HUES6 (cell line): ENCODE results near the gene ZNF438.
"Not testable (repeated sequence)": the region's sequence is repeated elsewhere in the genome, so short reads cannot be mapped to it uniquely, and the experiment has no call there.

ENCODE experiments used
- H3K27ac ChIP-seq: 2 replicates; pipeline ENCODE4 v1.7.0; 2013; ENCODE audit warnings: low read depth, mild to moderate bottlenecking, low read length, inconsistent platforms
- H3K27me3 ChIP-seq: 2 replicates; pipeline ENCODE4 v1.6.1; 2013; ENCODE audit warnings: low read length; ENCODE audit not compliant: control insufficient read depth, insufficient read depth
- H3K36me3 ChIP-seq: 2 replicates; pipeline ENCODE4 v1.6.1; 2013; ENCODE audit warnings: low read length; ENCODE audit not compliant: control insufficient read depth, insufficient read depth
- H3K4me1 ChIP-seq: 2 replicates; pipeline ENCODE4 v1.6.1; 2013; ENCODE audit warnings: low read length; ENCODE audit not compliant: control insufficient read depth, insufficient read depth
- H3K4me3 ChIP-seq: 2 replicates; pipeline ENCODE4 v1.5.1; 2013; ENCODE audit warnings: low read depth, low read length
- H3K9ac ChIP-seq: one replicate; pipeline ENCODE4 v1.6.1; 2013; ENCODE audit warnings: mild to moderate bottlenecking, low read length
- H3K9me3 ChIP-seq: 2 replicates; pipeline ENCODE4 v1.6.1; 2013; ENCODE audit warnings: low read depth, low read length; ENCODE audit not compliant: control insufficient read depth, insufficient read depth

The ZNF438 gene

GRCh38 chr10:31041011-31041410 is 9.3 kb upstream of the ZNF438 start:
- H3K27me3 ChIP-seq, result no peaks in the 10 kb centered on the region
- no peak overlapping the region for H3K9ac ChIP-seq
- no peaks in the 10 kb centered on the region for H3K9me3 ChIP-seq
- H3K27ac ChIP-seq, result no peak overlapping the region
- no peak overlapping the region for H3K4me3 ChIP-seq
- H3K36me3 ChIP-seq, result no peaks in the 10 kb centered on the region
- peaks cover 5% of the 10 kb centered on the region for H3K4me1 ChIP-seq

GRCh38 chr10:31039006-31039405 is 7.3 kb upstream of the ZNF438 start:
- H3K36me3 ChIP-seq, H3K4me3 ChIP-seq, H3K9ac ChIP-seq, H3K9me3 ChIP-seq, H3K27ac ChIP-seq: not testable (repeated sequence)
- Histone ChIP-seq H3K27me3 (peaks cover 12% of the 10 kb centered on the region; the same call in 1 of the 2 replicates), H3K4me1 (peaks cover 15% of the 10 kb centered on the region)

DNA sequence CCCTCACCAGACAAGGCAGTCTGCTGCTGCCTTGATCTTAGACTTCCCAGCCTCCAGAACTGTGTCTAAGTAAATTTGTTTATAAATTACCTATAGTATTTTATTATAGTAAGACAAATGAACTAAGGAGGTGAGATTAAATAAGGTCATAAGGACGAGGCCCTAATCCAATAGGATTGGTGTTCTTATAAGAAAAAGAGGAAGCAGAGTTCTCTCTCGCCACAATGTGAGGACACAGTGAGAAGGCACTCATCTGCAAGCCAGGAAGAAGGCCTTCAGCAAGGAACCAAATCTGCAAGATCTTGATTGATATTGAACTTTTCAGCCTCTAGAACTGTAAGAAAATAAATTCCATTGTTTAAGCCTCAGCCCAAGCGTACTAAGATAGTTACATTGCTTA is 6.1 kb upstream of the ZNF438 start:
- Histone ChIP-seq H3K4me3 (no peak overlapping the region), H3K36me3 (no peaks in the 10 kb centered on the region), H3K27me3 (peaks cover 12% of the 10 kb centered on the region; the same call in 1 of the 2 replicates), H3K9me3 (no peaks in the 10 kb centered on the region), H3K4me1 (peaks cover 15% of the 10 kb centered on the region), H3K9ac (no peak overlapping the region), H3K27ac (no peak overlapping the region)

DNA sequence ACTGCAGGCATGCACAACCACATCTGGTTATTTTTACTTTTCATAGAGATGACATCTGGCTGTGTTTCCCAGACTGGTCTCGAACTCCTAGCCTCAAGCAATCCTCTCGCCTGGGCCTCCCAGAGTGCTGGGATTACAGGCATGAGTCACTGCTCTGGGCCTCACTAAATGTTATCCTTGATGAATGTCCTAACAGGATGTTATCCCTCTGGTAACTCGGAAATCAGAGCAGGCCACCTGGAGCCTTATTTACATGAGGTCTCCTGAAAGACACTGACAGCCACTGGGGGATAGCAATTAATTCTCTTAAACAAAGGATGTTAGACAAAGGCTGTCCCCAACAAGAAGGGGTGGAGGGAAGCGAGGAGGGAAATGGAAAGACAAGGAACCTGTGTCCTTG is 4.5 kb upstream of the ZNF438 start:
- no peaks in the 10 kb centered on the region for H3K36me3 ChIP-seq
- no peak overlapping the region for H3K27ac ChIP-seq
- H3K9ac ChIP-seq, result no peak overlapping the region
- peaks cover 12% of the 10 kb centered on the region; the same call in 1 of the 2 replicates for H3K27me3 ChIP-seq
- no peak overlapping the region for H3K4me3 ChIP-seq
- no peaks in the 10 kb centered on the region for H3K9me3 ChIP-seq
- peaks cover 17% of the 10 kb centered on the region for H3K4me1 ChIP-seq

- Histone ChIP-seq H3K4me3 (no peak overlapping the region), H3K36me3 (no peaks in the 10 kb centered on the region), H3K27ac (no peak overlapping the region), H3K27me3 (peaks cover 20% of the 10 kb centered on the region; the same call in 1 of the 2 replicates), H3K9me3 (no peaks in the 10 kb centered on the region), H3K9ac (no peak overlapping the region), H3K4me1 (peaks cover 26% of the 10 kb centered on the region)
These were observed 3.7 kb upstream of the ZNF438 start for GRCh38 chr10:31035266-31035798.

DNA sequence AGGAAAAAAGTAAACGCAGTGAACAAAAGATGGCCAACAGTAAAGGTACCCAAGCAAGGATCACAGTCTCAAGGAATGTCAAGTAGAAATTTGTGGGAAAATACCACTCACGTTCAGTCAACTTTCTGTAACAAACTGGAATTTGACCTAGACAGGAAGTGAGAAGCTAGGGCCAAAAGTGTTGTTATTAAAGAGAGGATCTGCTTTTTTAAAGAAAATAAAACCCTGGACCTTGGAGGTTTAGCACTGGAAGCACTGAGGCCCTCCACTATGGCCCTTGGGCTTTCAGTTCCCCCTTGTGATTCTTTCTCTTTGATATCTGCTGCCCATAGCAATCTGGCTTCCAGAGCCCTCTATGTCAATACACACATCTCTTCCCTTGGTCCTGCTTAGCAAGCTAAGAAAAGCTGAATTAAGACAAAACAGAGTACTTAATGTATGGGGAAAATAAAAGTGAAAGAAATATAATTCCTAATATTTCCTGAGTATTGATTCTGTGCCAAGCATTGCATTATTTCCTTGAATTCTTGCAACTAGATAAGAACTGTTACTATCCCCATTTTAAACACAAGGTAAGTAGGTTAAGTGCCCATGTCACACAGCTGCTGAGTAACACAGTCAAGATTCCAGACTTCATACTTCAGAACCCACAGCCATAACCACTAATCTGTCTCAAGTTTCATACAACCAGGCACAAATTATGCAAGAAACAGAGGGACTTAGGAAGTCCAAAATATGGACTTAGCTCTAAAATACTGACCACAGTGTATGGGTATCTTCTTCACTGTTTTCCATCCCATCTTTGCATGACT is 2.6 kb upstream of the ZNF438 start:
- H3K27me3 ChIP-seq, result peaks cover 20% of the 10 kb centered on the region; the same call in 1 of the 2 replicates
- no peaks in the 10 kb centered on the region for H3K36me3 ChIP-seq
- H3K9me3 ChIP-seq, result no peaks in the 10 kb centered on the region
- no peak overlapping the region for H3K9ac ChIP-seq
- no peak overlapping the region for H3K27ac ChIP-seq
- peaks cover 35% of the 10 kb centered on the region for H3K4me1 ChIP-seq
- no peak overlapping the region for H3K4me3 ChIP-seq

- no peak overlapping the region for H3K27ac ChIP-seq
- peaks cover 37% of the 10 kb centered on the region for H3K4me1 ChIP-seq
These were observed 1.5 kb upstream of the ZNF438 start for GRCh38 chr10:31033147-31033546.

DNA sequence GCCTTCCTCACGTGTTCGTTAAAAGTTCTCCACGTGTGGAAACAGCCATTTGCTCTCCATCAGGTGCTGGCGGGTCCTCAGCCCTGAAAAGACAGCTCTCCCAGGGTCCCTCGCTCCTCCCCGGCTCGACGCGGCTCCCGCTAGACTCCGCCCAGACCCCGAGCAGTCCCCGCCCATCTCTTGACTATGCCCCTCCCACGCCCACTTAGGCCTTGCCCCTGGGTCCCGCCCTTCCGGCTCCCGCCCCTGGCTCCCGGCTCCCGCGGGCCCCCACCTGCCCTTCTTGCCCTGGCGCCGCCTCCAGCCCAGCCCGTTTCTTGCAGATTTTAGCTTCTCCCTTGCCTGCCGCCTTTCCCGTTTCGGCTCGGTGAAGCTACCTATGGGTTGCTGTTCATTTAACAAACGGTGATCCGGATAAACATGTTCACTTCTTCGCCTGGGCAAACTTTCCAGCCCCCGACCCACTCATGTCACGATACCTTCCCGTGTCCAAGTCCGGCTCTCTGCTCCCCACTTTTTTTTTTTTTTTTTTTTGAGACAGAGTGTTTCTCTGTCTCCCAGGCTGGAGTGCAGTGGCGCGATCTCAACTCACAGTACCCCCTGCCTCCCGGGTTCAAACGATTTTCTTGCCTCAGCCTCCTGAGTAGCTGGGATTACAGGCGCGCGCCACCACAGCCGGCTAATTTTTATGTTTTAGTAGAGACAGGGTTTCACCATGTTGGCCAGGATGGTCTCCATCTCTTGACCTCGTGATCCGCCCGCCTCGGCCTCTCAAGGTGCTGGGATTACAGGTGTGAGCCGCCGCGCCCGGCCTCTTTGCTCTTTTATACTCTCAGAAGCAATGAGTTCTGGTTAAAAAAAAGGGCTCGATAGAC is 830 bp upstream of the ZNF438 start:
- Histone ChIP-seq H3K27ac (peak overlapping the region; percentile 70; the same call in 1 of the 2 replicates), H3K4me3 (peak overlapping the region; percentile 77), H3K27me3 (peaks cover 20% of the 10 kb centered on the region; the same call in 1 of the 2 replicates), H3K9me3 (no peaks in the 10 kb centered on the region), H3K36me3 (no peaks in the 10 kb centered on the region), H3K4me1 (peaks cover 37% of the 10 kb centered on the region), H3K9ac (peak overlapping the region; percentile 81)

More at GRCh38 chr10:31033147-31033546, 1.5 kb upstream of the ZNF438 start:
- no peaks in the 10 kb centered on the region for H3K36me3 ChIP-seq
- no peak overlapping the region for H3K9ac ChIP-seq
- H3K9me3 ChIP-seq, result no peaks in the 10 kb centered on the region
- H3K27me3 ChIP-seq, result peaks cover 20% of the 10 kb centered on the region; the same call in 1 of the 2 replicates
- H3K4me3 ChIP-seq, result no peak overlapping the region

DNA sequence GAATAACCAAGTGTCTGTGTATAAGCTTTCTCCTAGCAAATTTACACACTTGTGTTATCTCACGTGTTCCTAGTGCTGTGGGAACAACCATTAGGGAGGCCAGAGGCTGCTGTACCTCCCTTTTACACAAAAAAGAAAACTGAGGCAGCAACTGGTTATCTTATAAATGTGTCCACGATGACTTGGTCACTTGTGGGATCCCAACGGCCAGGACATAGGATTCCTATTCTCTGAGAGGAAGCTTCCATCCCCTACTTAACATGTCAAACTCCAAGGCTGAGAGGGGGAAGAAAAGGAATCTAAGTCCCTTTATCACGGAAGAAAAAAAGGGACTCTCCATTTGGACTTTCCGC is 484 bp downstream of the ZNF438 start:
- peak overlapping the region; percentile 70 for H3K27ac ChIP-seq
- peaks cover 20% of the 10 kb centered on the region; the same call in 1 of the 2 replicates for H3K27me3 ChIP-seq
- peaks cover 32% of the 10 kb centered on the region for H3K4me1 ChIP-seq
- H3K9ac ChIP-seq, result peak overlapping the region; percentile 84
- H3K4me3 ChIP-seq, result peak overlapping the region; percentile 77
- H3K9me3 ChIP-seq, result no peaks in the 10 kb centered on the region
- H3K36me3 ChIP-seq, result no peaks in the 10 kb centered on the region

GRCh38 chr10:31030800-31031199 is 865 bp downstream of the ZNF438 start:
- Histone ChIP-seq H3K4me3 (peak overlapping the region; percentile 77), H3K9me3 (no peaks in the 10 kb centered on the region), H3K27ac (no peak overlapping the region), H3K27me3 (peaks cover 20% of the 10 kb centered on the region; the same call in 1 of the 2 replicates), H3K9ac (peak overlapping the region; percentile 84), H3K36me3 (no peaks in the 10 kb centered on the region), H3K4me1 (peaks cover 29% of the 10 kb centered on the region)
